HG02678 (cell line): Measurements from ENCODE around the gene SRD5A1.

Experiments used
- ATAC-seq: cut with Tn5 transposase; IDR thresholded peaks from one replicate; pipeline ENCODE4 v1.9.1; 2021; ENCODE audit warnings: mild to moderate bottlenecking, moderate library complexity; ENCODE audit not compliant: unreplicated experiment

SRD5A1 gene

DNA sequence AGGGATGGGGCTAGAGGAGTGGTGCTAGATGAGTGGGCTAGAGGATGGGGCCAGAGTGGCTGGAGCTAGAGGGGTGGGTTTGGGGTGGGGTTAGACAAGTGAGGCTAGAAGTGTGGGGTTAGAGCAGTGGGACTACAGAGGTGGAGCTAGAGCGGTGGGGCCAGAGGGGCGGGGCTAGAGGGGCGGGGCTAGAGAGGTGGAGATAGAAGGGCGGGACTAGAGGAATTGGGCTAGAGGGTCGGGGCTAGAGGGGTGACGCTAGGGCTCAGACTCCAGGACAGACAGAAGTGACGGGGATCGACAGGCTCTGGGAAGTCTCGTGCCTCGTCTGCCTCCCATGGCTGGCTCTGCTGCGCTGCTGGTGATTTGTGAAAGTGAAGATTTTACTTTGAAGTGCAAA lies 49.0 kb downstream of the SRD5A1 start:
- ATAC-seq, result no peak

DNA sequence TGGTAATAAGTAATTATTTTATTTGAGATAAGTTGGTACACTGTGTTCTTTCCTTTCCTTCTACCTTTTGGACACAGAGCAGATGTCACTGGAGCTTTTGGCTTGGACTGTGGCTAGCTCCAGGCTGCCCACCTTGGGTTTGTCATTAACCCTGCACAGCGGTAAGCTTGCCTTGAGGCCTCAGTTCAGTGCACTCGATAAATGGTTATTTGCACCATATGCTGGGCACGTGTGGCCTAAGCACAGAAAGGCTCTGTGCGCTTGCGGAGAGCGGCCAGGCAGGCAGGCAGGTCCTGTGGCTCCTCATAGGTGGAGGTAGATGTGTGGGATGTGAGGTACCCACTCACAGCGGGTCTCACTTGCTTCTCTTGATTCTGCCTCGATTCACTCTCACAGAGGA lies 50.0 kb downstream of the SRD5A1 start:
- no peak for ATAC-seq

DNA sequence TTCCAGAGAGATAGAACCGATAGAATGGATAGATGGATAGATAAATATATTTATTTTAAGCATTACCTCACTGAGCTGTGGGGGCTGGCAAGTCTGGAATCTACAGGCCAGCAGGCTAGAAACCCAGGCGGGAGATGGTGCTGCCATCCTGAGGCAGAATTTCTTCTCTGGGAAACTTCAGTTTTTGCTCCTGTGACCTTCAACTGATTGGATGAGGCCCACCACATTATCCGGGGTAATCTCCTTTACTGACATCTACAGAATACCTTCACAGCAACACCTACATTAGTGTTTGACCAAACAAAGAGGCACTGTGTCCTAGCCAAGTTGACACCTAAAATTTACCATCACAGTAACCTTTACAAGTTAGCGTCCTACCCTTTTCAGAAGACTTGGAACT lies 50.8 kb downstream of the SRD5A1 start:
- ATAC-seq, result no peak

DNA sequence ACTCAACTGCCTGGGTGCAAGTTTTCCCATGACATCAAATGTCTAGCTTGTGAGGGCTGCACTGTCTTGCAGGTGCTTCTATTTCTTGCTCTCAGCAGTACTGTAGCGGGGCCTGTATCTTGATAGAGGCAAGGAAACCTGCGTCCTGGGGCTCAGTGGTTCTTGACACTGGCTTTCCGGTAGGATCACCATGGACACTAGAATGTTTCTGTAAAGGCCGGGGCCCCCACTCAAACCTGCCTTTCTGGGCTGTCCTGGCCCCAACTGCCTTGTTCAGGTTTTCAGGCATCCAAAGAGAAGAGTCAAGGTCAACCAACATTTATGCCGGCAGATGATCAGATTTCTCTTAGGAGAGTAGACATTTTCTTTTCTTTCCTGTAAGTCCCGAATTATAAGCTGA lies 53.3 kb downstream of the SRD5A1 start:
- ATAC-seq, result no peak

DNA sequence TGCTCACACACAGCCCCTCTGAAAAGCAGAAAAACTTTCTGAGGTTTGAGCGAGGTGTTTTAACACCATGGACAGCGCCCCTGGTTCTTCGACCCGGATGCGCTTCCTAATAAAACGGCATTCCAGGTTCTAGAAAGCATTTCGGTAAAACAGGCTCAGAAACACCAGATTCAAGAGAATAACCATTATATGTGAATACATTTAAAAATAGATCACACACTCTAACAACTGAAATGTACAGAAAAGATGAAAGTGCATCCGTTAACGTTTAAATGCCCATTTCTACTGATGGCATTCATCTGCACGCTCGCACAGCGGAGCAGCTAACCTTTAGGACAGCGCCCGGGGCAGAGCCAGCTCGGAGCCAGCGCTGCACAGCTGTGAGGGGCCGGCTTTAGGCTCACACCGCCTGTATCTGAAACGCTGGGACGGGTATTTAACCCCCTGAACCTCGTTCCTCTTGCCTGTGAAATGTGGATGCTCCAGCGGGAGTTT lies 53.7 kb downstream of the SRD5A1 start:
- ATAC-seq, result no peak

DNA sequence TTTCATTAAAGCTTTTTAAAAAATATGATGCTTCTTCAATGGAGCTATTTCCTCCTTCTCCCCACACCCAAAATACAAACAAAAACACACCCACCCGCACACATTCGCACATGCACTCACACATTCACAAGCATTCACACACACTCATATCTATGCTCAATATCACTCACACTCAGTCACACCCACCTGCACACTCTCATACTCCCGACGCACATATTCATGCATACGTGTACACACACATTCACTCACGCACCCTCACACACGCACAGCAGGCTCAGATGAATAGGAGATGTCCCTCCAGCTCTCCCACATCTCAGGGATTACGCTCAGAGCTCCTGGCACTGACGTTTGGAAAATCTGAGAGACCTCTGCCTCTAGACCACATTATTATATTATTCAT lies 54.3 kb downstream of the SRD5A1 start:
- ATAC-seq, result no peak

DNA sequence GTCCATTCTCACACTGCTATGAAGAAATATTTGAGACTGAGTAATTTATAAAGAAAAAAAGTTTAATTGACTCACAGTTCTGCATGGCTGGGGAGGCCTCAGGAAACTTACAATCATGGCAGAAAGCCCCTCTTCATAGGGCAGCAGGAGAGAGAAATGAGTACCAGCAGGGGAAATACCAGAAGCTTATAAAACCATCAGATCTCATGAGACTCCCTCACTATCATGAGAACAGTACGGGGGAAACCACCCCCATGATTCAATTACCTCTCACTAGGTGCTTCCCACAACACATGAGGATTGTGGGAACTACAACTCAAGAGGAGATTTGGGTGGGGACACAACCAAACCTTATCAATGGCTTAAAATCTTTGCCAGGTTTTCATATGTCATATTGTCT lies 59.7 kb downstream of the SRD5A1 start:
- no peak for ATAC-seq

DNA sequence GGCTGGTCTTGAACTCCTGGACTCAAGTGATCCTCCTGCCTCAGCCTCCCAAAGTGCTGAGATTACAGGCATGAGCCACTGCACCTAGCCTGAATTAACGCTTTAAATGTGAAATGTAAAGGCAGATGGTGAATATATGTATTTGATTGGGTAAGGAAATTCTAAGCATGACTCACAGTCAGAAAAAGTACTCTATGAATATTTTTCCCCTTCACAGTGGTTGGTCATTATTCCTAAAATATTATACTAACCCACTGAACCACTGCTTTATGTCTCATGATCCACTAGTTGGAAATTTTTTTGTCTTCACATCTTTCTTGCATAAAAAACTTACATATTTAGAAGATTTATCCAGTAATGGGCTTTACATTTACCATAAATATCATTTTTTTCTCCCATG lies 65.5 kb downstream of the SRD5A1 start:
- no peak for ATAC-seq

DNA sequence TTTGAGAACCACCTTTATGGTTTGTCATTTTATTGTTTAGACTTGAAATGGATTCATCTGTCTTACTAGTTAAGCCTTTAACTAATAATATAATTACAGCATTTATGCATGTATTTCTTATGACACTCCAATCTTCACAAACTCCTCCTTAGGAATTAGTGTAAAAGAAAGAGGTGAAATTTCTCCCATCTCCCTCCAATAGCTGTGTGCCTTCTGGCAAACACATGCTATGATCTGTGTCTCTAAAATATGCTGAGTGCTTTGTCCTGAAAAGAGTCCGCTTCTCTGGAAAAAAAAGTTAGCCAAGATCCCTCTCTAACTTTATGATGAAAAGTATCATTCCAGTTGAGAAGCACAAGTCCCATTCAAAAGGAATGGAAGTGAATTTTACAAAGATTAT lies 66.1 kb downstream of the SRD5A1 start:
- ATAC-seq, result no peak

DNA sequence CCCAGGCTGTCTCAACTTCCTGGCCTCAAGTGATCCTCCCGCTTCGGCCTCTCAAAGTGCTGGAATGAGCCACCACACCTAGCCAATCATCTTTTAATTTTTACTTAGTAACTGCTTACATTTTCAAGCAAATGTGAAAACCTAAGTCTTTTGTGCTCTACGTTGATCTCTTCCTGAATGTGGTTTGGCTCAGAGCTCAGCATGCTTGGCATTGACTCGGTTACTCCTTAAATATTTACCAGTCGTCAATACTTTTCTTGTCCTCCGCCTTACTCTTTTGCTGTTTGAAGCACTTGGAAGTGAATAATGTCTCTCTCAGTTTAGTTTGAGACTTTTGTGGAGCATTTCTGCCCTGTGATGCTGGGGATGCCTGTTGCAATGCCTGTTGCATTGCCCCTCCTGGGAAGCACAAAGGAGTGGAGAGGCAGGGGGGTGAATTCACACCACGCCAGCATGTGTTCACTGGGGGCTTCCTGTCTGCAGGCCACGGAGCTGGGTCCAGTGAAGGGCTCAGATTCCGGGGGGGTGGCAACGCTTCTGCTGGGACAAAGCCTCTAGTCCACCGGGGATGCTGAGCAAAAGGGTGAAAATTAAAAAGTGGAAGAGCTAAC lies 66.9 kb downstream of the SRD5A1 start:
- no peak for ATAC-seq

DNA sequence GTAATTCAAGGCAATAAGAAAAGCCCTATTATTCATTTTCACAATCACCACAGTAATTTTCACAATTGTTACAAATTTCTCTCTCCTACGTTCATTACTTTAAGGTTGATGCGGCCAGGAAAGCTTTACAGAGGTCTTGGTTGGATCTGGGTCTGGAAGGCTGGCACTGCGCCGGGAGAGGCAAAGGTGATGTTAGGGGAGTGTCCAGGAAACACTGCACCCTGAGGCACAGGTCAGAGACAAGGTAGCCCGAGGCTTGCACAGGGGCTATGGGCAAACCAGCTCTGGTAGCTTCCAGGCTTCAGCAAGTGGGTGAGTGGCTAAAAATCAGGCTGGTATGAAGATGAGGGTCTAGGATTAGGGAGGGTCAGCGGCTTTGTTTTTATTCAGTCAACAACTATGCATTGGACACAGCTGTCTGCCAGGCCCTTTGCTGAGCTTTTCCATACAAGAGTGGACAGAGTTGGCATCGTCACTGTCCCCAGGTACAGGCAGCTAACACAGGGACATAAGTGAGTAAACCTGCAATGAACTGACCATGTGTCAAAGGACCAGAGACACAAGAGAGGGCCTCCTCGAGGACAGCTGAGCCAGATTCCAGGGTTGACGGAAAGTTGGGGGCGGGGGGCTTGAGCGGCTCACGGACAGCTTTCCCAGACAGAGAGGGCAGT lies 67.6 kb downstream of the SRD5A1 start:
- ATAC-seq, result no peak

DNA sequence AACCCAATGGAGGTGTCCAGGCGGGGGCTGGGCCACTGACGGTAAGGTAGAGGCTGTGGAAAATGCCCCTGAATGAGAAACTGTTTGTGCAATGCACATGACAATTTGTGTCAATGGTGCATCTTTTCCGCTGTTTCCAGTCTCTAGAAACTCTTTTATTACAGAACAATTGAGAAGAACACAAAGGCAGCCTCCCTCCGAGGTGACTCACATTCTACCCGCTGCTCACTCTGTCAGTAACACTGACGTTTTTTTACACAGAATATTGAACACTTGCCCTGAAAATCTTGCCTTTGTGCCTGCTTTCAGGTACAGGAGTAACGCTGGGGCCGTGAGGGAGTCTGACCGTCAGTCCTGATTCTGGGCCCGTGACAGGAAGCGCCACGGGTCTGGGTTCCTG lies 68.3 kb downstream of the SRD5A1 start:
- ATAC-seq, result no peak

DNA sequence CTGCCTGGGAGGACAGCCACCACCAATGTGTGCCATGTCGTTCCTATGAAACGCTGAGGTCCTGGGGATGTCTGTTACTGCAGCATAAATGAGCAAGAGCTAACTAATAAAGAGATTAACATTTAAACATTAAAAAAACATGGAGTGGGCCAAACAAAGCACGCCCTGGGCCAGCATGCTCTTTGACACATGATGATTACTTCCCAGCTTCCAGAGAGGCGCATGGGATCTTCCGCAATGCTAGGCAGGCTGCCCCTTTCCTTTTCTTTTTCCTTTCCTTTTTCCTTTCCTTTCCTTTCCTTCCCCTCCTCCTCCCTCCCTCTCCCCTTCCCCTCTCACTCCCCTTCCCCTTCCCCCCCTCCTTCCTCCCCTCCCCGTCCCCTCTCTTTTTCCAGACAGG lies 69.4 kb downstream of the SRD5A1 start:
- ATAC-seq, result no peak

DNA sequence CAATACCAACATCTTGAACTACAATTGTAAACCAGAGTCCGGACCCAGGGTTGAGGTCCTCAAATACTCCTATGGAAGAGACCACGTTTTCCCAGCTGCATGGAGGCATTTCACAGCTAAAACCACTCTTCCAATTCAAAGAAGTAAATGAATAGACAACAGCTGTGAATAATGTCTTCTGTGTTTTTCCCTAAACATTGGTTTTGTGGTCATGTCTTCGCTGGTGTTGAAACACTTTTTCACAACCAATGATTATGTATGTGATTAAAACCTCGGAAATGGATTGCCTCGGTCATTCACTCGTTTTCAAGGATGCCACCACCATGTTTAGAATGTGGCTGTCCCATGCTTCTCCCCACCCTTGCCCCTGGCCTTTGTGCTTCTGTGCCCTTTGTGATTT lies 70.6 kb downstream of the SRD5A1 start:
- ATAC-seq, result no peak

DNA sequence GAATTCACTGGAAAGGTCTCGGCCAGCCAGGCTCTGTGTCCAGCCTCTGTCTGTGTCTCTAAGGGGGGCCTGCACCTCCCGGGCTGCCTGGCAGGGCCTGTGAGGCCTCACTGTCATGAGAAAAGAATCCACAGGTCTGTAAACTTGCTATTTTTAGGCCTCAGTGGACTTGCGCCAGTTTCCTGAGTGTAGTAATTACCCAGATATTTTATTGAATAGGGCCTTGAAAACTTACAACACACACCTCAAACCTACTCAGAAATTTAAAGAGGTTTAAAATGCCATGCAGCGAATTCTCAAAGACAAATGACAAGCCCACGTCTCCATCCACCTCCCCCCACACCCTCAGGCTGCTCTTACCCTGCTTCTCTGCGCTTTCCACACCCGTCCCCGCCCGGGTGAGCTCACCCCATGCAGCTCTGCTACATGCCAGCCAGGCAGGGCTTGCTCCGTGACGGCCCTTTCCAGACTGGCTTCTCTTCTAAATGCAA lies 71.2 kb downstream of the SRD5A1 start:
- ATAC-seq, result no peak

DNA sequence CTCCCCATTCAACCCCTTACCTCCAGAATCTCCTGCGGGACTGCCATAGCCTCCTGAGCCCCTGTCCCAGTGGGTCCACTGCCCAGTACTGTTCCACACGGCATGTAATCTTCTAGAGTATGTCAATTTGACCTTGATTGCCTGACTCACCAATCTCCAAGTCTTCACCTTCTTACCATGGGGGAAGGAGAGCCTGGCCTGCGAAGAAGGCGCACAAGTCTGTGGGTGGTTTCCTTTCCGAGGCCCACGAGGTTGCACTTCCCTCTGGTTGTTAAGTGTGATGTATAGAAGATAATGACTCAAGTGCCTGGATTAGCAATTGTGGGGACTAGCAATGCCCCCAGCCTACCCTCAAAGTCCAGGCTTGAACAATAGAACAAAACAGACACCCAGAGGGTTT lies 71.8 kb downstream of the SRD5A1 start:
- ATAC-seq, result peak; percentile 81

DNA sequence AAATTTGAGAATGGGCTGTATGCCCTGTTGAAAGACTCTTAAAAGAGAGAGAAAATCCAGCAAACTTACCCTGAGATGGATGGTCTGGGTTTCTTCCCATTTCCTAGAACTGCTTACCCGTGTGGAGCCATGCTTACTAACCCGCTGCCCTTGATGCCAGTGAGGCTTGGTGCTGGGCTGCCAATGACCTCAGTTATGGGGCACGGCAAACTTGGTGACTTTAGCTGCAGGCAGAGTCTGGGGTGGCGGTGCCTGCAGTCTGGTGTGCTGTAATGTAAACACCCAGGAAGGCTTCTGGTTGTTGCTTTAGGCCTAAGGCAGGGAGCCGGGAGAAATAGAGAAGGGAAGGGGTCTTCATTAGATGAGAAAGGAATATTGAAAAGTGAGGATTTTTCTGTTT lies 72.7 kb downstream of the SRD5A1 start:
- no peak for ATAC-seq

DNA sequence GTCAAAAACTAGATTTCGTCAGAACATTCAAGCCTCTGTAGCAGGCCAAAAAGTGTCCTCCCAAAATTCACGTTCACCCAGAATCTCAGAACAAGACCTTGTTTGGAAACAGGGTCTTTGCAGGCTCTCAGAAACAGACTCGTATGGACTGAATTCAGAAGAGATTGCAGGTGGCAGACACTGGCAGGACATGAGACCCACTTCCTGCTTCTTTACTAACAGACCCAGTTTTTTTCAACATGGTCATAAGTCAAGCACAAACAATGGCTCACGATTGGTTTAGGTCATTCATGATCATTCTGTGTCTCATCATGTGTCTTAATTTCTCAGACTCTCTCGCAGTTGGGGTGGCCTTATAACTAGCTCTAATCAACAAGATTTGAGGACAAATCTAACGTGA lies 74.6 kb downstream of the SRD5A1 start:
- ATAC-seq, result no peak

DNA sequence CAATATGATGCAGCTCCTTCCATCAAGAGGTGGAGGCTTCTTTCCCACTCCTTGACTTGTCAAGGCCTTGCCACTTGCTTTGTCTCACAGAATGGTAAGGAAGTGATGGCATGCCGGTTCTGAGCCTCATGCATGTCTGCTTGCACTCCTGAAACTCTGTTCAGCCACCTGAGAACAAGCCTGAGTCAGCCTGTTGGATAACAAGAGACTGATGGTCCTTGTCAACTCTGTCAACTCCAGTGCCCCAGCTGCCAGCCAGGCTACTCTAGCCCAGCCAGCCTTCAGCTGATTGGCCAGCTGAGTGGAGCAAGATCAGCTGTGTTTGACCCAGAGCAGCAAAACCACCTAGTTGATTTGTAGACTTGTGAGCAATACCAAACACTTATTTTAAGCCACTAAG lies 75.6 kb downstream of the SRD5A1 start:
- no peak for ATAC-seq

DNA sequence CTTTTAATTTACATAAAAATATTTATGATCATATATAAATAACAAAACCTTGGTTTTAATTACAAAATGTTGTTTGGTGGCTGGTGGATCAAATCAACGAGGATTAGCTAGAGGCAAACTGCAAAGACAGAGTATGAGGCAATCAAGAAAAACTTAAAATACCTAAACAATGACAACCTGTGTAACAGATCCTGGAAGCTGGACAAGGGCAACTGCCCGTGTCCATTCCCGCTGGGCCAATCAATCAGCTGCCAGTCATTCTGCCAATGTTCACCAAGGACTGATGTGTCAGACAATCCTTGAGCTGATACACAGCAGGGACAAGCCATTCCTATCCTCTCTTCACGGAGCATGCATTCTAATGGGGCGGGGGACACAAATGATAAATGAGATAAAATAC lies 76.8 kb downstream of the SRD5A1 start:
- ATAC-seq, result no peak

DNA sequence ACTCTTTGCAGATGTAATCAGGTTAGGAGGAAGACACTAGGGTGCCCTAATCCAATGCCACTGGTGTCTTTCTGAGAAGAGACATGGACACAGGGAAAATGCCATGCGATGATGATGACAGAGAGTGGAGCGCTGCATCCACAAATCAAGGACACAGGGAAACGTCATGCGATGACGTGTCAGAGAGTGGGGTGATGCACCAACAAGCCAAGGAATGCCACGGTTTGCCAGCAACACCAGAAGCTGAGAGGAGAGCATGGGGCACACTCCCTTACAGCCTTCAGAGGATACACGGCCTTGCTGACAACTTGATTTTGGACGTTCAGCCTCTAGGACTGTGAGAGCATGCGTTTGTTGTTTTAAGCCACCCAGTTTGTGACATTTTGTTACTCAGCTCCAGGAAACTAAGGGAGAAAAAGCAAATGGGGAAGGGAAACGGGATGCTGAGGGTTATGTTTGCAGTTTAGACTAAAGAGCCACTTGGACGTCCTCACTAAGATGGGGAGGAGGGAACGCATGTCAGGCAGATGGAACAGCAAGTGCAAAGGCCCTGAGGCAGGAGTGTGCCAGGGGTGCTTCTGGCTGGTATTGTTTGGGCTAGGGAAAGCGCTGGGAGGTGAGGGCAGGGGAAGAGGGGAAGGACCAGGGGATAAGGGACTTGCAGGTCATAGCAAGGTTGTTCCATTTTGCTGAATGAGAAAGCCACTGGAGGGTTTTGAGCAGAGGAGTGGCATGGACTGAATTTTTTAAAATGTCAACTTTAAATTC lies 77.5 kb downstream of the SRD5A1 start:
- ATAC-seq, result no peak
